GM21447 (cell line): ENCODE measurements around the gene CENPP.

Experiments used
- ATAC-seq: cut with Tn5 transposase; IDR thresholded peaks from one replicate; pipeline ENCODE4 v1.9.1; 2021; ENCODE audit not compliant: unreplicated experiment

CENPP gene

DNA sequence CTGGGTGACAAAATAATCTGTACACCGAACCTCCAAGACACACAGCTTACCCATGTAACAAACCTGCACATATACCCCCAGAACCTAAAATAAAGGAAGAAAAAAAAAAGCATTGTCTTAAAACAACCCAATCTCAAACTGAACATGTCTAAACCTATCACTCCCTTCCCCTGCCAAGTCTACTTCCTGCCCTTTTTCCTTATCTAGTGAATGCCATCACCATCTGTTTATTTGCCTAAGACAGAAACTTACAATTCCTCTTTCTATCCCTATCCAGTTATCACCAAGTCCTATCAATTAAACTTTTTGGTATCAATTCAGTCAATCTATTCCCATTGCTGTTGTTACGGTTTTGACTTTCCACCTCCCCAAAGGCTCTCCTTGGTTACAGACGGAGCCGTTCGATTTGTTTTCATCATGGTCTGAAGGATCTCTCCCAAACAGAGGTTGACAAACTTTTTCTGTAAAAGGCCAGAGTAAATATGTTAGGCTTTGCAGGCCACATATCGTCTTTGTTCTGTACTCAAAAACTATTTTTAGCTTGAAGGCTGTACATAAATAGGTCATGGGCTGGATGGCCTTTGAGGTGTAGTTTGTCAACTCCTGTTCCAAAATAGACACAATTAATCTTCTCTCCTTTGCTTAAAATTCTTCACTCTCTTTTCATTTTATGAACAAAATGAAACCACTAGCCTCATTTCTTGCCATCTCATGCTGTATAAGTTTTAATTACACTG is 12.7 kb upstream of the CENPP start:
- ATAC-seq, result no peak

DNA sequence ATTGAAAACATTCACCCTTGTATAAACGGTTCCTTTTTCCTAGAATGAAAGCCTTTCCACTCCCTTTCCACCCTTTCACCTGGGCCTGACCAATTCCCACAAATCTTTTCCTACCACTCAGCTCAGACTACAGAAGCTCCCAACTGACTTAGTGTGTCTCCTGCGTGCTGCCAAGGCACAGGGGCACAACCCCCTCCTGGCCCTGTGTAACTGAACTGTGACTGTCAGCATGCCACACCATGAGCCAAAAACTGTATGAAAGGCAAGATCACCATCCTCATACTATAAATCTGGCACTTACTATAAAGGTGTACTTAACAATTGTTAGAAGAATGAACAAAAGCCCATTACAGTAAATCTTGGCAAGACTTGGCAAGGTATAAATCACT is 12.1 kb upstream of the CENPP start:
- no peak for ATAC-seq

DNA sequence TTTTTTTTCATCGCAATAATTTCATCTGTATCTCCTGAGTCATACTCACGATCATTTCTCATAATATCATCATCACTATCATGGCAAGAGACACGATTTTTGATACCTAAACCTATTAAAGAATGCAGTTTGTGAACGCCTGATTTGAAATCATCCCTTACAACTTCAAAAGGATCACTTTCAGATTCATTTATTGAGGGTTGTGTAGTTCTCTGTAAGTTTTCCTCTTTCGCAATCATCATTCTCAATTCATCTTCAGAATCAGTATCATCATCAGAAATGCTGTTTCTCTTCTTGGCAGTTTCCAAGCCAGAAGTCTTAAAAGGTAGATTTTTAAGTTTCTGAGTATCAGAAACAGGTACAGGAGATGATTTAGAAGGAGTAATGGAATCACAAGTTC is 10.3 kb upstream of the CENPP start:
- no peak for ATAC-seq

DNA sequence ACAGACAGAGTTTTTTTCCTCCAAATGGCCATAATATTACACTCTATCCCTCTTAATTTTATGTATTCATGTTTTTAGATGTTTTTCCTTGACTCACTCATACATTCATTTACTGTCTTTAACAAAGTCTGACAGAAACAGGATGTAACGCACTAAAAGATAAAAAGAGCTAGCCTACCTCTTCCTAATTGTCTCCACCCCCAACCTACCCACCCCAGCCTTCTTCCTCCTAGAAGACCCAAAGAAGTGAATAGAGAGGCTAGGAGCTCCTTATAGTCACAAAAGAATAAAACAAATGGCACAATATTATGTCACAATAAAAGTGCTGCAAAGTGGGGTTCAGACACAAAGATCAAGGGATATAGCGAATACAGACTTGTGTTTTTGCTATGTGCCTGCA is 1.3 kb upstream of the CENPP start:
- no peak for ATAC-seq

DNA sequence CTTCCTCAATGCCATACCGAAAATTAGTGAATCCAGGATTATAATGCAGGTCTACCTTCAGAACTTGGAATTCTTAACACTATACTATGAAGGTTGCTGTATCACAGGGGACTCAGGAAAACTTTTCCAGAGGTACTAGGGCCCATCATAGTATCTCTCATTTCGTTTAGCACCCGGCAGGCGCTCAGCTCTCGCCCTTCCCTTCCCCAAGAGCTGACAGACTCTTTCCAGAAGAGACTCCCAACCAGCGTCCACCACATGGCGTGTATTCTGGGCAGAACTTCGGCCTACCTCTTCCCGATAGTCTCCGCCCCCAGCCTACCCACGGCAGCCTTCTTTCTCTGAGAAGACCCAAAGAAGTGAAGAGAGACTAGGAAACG is 874 bp upstream of the CENPP start:
- ATAC-seq, result no peak

DNA sequence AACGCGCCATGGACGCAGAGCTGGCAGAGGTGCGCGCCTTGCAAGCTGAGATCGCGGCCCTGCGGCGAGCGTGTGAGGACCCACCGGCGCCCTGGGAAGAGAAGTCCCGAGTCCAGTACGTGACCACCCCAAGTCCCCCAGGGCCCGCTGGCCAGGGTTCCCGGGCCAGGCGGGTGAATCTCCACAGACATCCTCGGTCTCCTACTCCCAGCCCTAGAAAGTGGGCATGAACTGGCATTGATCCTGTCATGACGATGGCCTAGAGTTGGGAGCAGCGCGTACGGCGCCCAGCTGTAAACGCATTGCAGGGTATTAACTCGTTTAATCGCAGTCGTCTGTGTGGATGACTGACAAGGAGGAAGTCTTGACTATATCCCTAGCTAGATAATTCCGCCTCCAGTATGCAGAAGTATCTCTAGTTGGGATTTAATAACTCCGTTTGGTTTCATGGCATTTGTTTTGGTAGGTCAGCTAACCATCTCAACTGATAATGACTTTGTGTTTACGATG is 293 bp downstream of the CENPP start:
- ATAC-seq, result peak; percentile 6

GRCh38 chr9:92327283-92327850 is 1.6 kb downstream of the CENPP start:
- ATAC-seq, result no peak

- ATAC-seq, result no peak
These were observed 2.5 kb downstream of the CENPP start for GRCh38 chr9:92328225-92328624.

DNA sequence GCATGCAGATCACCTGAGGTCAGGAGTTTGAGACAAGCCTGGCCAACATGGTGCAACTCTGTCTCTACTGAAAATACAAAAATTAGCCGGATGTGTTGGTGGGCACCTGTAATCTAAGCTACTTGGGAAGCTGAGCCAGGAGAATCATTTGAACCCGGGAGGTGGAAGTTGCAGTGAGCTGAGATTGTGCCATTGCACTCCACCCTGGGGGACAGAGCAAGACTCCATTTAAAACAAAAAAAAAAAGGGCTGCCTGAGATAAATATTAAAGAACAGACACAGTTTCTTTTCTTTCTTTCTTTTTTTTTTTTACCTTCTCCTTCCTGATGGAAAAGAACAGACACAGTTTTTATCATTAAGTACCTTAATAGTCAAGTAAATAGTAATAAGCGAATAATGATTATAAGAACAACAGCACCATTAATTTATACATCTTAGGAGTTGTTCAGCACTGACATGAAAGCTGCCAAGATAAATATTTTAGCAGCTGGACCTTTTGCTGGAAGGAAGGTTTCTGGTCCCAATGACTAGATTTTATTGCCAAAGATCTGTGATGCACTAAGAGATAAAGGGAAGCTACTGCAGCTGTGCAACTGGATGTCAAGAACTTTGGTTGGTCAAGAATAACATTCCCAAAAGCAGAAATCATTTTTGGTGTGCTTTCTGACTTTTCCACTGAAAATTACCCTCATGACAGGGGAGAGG is 7.0 kb downstream of the CENPP start:
- ATAC-seq, result no peak

GRCh38 chr9:92333282-92333634 is 7.5 kb downstream of the CENPP start:
- ATAC-seq, result no peak

DNA sequence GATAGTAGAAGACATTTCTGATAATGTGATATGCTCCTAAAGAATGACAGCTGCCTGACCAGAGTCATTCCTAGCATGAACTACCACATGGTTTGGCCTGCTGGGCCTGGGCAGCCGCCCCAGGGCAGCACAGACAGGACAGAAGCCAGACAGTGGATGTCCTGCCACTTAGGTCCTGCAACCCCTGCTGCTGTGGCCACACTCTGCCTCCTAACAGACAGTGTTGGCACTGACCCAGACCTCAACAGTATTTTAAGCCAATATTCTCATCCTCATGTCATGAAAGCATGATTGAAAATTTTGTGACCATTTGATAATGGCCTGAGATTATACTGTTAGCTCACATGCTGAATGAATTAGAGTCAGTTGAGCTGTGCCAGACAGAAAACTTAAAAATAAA is 15.8 kb downstream of the CENPP start:
- no peak for ATAC-seq

DNA sequence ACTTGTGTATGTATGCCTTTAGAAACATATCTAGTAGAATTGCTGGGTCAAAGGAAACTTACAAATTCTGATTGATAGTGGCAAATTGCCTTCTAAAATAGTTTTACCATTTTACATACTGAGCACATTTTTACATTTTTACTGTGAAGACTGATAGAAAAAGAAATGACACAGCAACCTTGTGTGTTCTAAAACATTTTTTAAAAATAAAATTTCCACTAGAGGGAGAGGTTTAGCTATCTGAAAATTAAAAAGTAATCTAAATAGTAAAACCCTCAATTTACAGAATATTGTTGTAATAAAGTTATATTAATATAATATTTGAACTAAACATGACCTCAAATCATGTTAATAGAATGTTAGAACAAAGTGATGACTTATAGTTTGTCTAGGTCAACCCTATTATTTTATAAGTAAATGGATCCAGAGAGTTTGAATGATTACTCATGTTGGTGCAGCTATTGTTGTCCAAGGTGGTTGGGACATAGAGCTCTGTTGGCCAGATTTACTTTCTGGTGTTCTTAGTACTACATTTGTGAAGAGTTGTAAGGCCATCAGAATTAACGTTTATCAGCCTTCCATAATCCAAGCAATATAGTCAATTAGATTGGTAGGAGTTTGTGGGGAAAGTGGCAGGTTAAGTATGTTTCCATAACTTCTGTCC is 17.2 kb downstream of the CENPP start:
- ATAC-seq, result no peak

- ATAC-seq, result no peak
These were observed 19.8 kb downstream of the CENPP start for GRCh38 chr9:92345582-92345981.

DNA sequence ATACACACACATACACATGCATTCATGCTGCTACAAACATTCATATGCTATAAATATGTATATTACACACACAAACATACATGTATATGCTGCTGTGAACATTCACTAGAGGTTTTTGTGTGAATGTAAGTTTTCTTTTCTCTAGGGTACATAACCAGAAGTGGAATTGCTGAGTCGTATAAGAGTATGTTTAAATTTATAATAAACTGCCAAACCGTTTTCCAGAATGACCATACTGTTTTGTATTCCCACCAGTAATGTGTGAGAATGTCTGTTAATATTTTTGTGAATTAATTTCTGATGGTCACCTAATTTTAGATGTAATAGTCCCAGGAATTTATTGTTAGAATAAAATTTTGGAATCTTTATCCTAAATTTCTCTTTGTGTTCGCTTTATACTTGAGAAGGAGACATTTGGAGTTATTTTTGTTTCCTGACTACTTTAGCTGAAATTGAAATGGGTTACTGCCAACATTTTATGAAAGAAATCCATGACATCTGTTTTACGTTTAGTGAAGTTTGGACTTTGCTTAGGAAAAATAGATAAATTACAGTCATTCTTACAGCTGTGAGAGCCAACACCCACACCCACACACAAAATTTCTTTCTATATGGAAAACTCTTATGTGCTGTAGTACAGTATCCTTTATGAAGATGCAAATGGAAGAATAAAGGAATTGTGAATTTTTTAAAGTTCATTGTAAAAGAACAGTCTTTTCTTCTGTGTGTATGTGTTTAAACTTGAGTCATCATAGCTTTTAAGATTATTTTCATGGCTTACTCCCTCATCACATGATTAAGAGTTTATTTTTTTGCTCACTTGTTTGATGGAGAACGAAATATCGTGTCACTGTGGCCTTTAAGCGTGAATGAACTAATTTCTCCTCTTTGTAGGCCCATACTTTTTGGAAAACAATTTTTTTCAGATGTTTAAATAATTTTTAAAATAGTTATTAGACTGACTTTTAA is 24.3 kb downstream of the CENPP start:
- no peak for ATAC-seq

GRCh38 chr9:92350740-92351133 is 25.0 kb downstream of the CENPP start:
- ATAC-seq, result no peak

GRCh38 chr9:92353051-92353450 is 27.3 kb downstream of the CENPP start:
- no peak for ATAC-seq

GRCh38 chr9:92359394-92359995 is 33.7 kb downstream of the CENPP start:
- ATAC-seq, result no peak

DNA sequence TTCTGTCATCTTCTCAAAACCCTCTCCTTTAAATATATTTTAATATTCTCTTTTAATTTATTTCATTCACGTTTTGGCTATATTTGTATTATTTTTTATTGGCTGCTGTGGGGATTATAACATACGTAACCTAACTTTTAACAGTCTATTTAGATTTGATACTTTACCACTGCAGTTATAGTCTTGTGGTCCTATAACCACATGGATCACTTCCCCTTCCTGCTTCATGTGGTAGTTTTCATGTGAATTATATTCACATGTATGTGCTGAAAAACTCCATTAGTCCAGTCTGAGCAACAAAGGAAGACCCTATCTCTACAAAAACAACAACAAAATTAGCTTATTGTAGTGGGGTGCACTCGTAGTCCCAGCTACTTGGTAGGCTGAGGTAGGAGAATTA is 34.3 kb downstream of the CENPP start:
- no peak for ATAC-seq

- ATAC-seq, result no peak
These were observed 43.3 kb downstream of the CENPP start for GRCh38 chr9:92369075-92369474.

DNA sequence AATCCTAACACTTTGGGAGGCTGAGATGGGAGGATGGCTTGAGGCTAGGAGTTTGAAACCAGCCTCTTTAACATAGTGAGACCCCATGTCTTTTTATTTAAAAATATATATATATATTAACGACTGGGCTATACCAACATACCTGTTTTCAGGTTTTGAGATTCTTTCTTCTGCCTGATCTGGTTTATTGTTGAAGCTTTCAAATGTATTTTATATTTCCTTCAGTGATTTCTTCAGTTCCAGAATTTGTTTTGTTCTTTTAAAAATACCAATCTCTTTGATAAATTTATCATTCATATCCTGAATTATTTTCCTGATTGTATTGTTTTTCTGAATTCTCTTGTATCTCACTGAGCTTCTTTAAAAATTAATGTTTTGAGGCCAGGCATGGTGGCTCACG is 47.4 kb downstream of the CENPP start:
- no peak for ATAC-seq
